GM19438 (cell line): Measurements from ENCODE around the gene CALCOCO2.
"Not testable (repeated sequence)": the region's sequence is repeated elsewhere in the genome, so short reads cannot be mapped to it uniquely, and the experiment has no call there.

ENCODE experiments used
- ATAC-seq: cut with Tn5 transposase; IDR thresholded peaks from one replicate; pipeline ENCODE4 v1.9.1; 2021; ENCODE audit warnings: low read depth; ENCODE audit not compliant: unreplicated experiment

The CALCOCO2 gene

DNA sequence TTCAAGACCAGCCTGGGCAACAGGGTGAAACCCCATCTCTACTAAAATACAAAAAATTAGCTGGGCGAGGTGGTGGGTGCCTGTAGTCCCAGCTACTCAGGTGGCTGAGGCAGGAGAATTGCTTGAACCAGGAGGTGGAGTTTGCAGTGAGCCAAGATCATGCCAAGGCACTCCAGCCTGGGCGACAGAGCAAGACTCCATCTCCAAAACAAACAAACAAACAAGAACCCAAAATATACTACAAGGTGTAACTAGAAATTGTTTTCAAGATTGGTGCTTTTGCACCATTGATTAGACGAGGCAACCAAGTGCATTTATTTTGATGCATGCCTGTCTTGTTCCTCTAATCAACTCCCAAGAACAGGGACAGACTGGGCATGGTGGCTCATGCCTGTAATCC is 41.6 kb downstream of the CALCOCO2 start:
- not testable (repeated sequence) for ATAC-seq

DNA sequence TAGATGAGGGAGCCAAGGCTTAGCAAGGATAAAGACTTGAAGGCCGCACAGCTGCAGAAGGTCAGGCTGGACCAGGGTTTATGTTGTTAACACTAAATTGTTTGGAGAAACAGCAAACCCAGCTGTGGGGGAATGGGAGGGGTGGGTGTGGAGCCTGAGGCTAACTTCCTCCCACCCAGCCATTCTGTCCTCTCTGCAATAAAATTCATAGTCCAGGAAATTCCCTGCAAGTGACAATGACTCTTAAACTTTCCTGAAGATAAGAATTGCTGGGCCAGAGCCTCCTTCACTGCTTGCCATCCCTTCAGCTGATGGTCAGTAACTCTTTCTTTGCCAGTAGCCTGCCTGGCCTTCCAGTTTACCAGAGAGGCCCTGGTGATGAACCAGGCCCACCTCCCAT is 42.4 kb downstream of the CALCOCO2 start:
- ATAC-seq: no peak

DNA sequence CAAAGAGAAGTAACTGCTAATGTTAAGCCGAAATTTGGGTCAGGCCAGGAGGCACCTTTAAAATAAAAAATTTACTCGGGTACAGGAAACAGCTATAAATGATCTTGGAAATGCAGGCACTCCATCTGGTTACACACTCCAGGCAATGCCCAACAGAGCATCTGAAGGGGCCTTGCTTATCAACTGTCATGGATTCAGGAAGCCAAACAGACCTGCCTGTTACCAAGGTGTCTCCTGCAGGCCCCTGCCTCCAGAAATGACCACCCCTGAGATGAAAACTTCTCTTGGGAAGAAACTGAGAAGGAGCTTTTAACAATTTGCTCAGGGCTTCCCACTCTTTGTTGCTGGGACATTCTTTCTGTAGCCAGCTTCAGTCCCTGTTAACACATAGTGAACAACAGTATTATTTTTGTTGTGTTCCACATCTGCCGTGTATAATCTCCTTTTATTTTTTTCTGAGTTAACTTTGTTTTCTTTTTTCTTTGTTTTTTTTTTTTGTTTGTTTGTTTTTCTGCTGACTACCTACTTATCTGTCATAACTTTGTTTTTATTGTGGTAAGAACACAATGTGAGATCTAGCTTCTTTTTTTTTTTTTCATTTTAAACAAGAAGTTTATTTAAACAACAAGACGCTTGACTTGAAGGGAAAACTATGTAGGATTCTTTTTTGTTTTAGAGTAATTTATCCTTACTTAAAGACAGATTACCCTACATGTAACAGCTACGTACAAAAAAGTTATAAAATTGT is 43.0 kb downstream of the CALCOCO2 start:
- no peak for ATAC-seq

DNA sequence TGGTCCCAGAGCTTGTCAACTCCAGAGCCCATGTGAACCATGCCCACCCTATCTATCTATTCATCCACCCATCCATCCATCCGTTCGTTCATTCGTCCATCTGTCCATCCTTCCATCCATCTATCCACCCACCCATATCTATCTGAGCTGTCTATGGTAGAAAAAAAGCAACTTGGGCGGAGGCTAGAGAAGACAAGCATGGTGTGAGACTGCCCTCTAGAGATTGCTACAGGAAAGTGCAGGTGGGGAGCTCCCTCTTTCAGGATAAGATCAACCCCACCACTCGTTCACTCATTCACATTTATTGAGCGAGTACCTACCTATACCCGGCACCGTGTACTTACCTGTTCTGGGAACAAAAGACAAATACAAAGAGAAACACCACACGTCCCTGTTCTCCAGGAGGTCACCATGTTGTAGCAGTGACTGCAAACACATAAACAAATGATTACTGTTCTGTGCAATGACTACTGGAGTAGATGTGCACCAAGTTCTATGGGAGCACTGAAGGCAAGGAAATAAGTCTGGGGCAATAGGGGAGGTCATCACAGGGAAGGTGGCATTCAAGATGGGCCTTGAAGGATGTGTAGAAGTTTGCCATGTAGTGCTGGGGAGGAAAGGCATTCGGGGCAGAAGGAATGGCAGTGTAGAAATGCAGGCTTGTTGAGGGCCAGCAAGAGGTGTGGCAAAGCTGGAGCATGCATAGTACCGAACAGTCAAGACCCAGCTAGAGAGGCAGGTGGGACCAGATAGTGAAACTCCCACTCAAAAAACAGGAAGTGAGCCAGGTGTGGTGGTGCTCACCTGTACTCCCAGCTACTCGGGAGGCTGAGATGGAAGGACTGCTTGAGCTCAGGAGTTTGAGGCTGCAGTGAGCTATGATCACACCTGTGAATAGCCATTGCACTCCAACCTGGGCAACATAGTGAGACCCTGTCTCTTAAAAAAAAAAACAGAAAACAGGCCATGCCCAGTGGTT is 48.4 kb downstream of the CALCOCO2 start:
- ATAC-seq: no peak

DNA sequence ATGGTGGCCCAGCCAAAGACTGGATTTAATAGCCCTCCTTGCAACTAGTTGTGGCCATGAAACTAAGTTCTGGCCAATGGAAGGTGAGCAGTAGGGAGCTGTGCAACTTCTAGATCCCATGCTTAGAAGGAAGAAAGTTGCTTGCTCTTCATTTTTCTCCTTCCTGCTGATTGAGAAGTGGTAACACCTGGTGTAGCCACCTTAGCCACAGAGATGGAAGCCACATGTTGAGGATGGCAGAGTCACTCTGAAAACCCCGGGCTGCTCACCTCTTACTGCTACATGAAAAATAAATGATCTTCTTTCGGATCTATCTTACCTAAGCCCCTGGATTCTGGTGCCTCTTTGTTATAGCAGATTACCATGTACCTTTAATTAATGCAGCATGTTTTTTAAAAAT is 51.4 kb downstream of the CALCOCO2 start:
- ATAC-seq: no peak

DNA sequence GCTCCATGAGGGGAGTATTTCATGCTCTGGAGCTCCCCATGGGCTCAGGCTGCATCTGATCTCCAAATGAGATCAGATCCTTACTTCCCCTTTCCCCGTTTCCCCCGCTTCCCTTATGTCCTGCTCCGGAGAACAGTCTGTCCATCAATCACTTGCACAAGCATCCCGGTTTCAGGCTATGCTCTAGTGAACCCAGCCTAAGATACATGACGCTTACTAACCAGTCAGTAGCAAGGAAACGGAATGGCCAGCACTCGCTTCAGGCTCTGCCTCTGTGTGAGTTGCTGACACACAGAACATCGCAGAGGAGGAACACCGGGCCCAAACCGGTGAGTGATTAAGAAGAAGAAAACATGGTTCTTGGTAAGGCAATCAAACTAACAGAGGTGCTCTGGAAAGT is 52.3 kb downstream of the CALCOCO2 start:
- ATAC-seq: no peak

DNA sequence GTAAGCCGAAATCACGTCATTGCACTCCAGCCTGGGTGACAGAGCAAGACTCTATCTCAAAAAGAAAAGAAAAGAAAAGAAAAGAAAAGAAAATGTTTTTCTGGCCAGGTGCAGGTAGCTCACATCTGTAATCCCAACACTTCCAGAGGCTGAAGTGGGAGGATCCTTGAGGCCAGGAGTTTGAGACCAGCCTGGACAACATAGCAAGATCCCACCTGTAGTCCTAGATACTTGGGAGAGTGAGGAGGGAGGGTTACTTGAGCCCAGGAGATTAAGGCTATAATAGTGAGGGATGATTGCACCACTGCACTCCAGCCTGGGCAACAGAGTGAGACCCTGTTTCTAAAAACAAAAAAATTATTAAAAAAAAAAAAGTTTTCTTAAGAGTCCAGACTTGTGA is 59.3 kb downstream of the CALCOCO2 start:
- ATAC-seq: no peak

DNA sequence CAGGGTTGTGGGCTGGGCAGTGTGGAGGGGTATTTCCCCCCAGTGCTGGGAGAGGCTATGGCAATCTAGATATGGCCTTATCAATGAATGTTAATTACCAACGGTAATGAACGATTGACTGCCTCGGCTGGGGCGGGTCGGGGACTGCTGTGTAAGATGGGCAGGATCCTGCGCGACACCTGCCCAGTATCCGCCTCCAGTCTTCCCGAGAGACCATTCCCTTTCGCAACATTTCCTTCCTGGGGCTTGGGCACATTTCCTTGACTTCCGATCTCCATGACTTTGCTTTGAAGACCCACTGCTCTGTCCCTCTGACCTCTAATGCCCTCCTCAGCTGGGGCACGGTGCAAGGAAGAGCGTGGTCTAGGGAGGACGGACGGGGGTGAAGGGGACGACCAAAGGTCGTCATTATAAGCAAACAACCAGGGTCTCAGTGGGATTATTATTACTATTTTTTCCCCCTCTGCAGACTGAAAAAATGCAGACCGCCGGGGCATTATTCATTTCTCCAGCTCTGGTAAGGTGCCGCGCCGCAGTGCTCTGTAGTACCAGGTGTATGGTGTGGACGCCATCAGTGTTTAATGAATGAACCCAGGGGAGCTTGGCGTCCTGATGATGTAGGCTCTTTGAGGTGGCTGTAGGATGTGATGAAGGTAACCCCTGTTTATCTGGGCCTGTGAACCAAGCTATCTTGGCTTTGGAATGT is 62.3 kb downstream of the CALCOCO2 start:
- ATAC-seq: no peak

DNA sequence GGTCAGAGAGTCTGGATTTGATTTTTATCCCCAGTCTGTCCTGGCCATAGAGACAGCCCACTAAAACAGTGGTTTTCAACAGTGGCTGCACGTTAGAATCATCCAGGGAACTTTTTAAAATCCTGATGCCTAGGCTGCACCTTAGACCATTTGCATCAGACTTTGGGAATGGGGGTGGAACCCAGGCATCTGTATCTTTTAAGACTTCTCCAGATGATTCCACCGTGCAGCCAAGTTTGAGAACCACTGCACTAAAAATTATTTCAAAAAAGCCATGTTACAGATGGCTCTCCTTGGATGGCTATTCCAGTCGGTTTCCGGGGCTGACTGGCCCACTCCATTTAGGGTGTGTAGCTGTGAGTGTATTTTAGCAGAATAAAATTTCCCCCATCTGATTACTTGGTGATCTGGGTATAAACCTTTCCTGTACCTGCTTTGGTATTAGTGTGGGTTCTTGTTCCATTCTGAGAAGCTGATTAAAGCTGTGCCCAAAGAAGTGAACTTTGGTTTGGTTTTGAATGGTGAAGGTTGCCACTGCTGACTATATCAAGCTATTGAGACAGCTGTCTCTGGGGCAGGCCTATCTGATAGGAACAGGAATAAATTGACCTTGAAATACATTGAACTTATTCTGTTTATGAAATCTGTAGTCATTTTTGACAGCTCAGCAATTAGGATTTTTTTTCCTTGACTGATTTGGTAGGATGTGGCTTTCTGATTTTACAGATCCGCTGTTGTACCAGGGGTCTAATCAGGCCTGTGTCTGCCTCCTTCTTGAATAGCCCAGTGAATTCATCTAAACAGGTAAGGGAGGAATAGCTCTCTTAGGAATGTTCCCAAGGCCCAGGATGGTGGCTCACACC is 63.0 kb downstream of the CALCOCO2 start:
- no peak for ATAC-seq

DNA sequence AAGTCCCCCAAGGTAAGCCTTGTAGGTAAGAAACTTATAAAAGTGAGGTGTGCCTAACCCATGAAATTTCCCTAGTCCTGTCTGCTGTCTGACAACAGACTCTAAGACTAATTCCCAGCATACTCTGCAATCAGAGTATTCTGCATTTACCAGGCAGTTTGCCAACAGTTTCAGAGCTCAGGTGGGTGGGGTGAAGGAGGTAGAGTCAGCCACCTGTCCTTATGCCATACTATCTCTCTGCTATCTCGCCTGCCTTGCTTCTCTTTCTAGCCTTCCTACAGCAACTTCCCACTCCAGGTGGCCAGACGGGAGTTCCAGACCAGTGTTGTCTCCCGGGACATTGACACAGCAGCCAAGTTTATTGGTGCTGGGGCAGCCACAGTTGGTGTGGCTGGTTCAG is 64.1 kb downstream of the CALCOCO2 start:
- no peak for ATAC-seq

DNA sequence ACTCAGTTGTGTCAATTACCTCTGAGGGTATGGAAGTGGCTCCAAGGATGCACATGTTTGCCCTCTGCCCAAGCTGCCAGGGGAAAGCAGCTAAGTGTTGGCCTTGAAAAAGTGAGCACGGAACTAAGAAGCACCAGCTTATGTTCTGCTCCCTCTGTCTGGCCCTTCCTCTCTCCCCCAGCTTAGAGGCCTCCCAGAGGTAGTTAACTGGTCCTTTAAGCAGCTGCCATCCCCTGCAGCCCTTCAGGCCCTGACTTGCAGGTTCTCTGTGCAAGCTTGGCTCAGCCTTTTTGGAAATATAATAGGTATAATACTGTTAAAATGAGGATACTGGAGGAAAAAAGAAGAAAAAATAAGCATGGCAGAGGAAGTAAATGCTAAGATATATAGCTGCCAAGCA is 70.4 kb downstream of the CALCOCO2 start:
- no peak for ATAC-seq

DNA sequence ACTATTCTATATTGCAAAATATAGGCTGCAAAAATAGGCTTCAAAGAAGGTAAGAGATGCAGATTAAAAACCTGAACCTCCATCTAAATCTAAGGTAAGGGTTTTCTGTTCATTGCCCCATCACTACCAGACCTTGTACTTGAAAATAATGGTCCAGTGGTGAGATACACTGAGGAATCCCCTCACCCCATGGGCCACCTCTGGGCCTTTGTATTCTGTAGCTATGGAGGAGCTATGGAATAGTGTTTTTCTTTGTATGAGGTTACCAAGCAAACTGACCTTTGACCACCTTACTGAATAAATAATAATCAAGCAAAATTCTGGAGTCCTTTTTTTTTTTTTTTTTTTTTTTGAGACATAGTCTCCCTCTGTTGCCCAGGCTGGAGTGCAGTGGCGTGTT is 72.6 kb downstream of the CALCOCO2 start:
- no peak for ATAC-seq

DNA sequence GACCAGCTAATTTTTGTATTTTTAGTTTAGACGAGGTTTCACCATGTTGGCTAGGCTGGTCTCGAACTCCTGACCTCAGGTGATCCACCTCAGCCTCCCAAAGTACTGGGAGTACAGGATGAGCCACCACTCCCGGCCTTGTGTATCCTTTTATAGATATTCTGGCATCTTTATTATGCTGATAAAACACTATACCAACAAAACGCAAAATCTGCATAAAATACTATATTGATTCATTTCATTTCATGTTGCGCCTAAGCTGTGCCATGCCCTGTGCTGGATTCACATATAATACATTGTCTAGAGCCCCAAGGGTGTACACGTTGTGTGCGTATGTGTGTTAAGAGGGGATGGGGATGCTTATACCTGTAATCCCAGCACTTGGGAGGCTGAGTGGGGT is 73.6 kb downstream of the CALCOCO2 start:
- no peak for ATAC-seq

DNA sequence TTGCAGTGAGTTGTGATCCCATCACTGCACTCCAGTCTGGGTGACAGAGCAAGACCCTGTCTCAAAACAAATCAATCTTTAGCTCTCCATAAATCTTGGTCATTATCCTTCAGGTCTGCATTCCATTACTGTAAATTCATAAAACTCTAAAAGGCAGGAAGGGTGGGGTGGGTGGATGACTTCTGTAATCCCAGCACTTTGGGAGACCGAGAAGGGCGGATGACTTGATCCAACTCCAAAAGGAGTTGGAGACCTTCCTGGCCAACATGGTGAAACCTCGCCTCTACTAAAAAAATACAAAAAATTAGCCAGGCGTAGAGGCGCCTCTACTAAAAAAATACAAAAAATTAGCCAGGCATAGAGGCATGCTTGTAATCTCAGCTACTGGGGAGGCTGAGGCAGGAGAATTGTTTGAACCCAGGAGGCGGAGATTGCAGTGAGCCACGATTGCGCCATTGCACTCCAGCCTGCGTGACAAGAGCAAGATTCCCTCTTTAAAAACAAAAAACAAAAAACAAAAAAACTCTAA is 75.2 kb downstream of the CALCOCO2 start:
- ATAC-seq: no peak

DNA sequence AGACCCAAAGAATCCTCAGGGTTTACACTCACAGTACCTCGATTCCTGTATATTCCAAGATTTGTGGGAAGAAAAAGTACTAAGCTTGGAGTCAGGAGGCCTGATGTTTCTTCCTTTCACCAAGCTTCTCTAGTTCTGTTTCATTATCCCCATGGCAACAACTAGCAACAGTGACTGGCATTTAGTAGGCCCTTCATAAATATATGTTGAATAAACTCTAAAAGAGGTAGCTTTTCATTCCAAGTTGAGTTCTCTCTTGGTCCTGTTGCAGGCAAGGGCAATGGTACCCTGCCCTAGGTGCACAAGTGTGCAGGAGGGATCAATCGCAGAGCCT is 76.8 kb downstream of the CALCOCO2 start:
- peak; percentile 7 for ATAC-seq

DNA sequence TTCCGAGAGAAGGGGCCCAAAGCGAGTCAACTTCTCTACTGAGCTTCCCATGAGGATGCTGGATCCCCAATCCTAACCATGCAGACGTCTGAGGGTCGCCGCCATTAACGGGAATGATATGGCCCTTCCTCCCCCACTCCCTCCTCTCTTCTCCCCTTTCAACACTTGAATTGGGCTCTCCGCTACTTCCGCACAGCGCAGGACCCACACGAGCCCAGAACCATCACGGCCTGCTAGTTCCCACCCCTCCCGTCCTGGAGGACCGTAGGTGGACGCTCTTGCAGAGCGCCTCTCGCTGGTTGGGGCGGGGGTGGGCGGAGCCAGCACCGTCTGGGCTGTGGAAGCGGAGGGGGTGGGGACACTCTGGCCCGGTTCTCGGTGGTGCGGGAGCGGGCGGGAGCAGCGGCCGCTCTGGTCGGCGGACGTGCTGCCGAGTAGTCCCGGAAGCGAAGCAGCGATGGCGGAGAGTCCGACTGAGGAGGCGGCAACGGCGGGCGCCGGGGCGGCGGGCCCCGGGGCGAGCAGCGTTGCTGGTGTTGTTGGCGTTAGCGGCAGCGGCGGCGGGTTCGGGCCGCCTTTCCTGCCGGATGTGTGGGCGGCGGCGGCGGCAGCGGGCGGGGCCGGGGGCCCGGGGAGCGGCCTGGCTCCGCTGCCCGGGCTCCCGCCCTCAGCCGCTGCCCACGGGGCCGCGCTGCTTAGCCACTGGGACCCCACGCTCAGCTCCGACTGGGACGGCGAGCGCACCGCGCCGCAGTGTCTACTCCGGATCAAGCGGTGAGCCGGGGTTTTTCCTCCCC is 77.4 kb downstream of the CALCOCO2 start, which contains the start of gene UBE2Z:
Gene UBE2Z (plus strand): TSS at position 361 of the 797 bp plus-strand sequence. CDS start 97 bp downstream, at position 458.
- peak; percentile 70 for ATAC-seq

DNA sequence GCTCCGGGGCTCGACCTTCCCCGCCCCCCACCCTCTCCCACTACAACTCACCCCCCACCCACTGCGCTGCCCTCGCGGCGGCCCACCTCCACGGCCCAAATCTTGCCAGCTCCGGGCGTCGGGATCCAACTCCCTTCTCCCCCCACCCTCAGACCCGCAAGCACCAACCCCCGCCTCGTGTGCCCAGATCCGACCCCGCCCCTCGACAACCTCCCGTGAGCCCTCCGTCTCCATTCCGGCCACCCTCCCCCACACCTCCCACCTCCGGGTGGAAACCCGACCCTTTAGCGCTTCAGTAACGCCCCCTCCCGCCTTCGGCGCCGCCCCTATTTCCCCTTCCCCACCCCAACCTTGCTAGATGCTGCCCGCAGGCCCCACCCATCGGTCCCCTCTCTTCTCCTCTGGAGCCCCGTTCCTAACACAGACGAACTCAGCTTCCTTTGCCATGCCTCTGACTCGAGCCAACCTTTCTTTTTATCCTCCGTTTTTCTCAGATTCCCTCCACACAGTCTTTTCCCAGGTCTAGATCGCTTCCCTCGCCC is 78.1 kb downstream of the CALCOCO2 start:
- ATAC-seq: peak; percentile 33

DNA sequence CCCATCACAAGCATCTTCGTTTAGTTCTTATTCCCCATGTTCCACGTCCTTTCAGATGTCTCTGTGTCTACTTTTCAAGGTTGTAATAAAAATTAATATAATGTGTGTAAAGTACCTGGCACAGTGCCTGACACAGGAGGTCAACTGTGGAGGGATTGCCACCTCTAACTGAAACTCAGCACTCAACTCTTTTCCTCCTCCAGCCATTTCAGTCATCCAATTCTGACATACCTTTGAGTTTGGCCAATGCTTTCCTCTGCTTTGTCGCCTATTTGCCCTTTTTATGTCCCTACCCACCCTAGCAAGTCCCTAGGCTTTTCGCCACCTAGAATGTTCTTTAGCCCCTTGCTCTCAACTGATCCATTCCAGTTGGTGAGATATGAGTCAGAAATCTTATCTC is 78.9 kb downstream of the CALCOCO2 start:
- no peak for ATAC-seq

DNA sequence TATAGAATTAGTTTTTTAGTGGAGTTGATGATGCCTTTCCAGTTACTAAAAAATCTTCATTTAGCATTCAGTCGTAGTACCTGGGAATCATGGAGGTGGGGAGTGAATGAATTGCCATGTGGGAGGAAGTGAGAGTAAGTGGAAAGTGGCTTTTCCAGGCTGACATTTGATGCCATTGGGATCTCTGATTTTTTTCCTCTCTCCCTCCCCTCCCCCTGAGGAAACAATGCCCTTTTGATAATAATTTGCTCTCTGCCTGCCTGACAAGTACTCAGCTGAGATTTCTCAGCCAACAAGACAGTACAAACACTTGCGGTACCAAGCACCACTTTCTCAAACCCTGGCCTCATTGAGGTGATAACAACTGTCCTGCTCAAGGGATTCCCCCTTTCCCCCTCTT is 79.5 kb downstream of the CALCOCO2 start:
- no peak for ATAC-seq
